LHCN-M2 (cell line): Measurements from ENCODE around the gene REPS1. TPM values are rescaled to one million over a fixed set of nuclear protein-coding genes. Genes with fewer than 3 reads are reported as not detected.
A peak's percentile ranks its signal among the peaks of the same experiment; 100 is the strongest.
"Not testable (repeated sequence)": the region's sequence is repeated elsewhere in the genome, so short reads cannot be mapped to it uniquely, and the experiment has no call there.

ENCODE experiments used
- DNase-seq: peaks from one replicate; pipeline ENCODE4 v3.0.0-alpha.2; 2012; ENCODE audit warnings: low read depth
- total RNA-seq: library from RNA; depleted of rRNA; stranded (reverse); fragments of >200 nt; gene quantifications from 2 replicates; pipeline ENCODE4 v1.2.3, GENCODE V29; 2014

REPS1 gene
- total RNA-seq, 1 experiment from 2014 or later, result 46.1 TPM

DNA sequence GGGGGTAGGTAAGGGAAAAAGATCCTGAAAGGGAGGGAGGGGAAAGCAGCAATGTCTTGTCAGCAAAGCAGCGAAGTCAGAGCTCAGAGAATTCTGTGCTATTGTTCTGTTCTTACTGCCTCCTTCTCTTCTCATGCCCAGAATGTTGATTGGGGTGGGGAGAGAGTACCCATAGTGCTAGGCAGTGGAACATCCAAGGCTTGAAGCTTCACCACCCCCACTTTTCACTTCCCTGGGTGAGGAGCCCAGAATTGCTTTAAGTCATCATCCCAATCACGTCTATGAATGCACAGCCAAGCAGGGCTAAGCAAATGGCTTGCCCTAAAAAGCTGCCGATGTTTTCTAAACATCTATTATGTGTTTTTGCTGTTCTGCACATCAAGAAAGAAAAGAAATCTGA lies 16.5 kb downstream of the REPS1 start:
- DNase-seq, result peak; percentile 60

DNA sequence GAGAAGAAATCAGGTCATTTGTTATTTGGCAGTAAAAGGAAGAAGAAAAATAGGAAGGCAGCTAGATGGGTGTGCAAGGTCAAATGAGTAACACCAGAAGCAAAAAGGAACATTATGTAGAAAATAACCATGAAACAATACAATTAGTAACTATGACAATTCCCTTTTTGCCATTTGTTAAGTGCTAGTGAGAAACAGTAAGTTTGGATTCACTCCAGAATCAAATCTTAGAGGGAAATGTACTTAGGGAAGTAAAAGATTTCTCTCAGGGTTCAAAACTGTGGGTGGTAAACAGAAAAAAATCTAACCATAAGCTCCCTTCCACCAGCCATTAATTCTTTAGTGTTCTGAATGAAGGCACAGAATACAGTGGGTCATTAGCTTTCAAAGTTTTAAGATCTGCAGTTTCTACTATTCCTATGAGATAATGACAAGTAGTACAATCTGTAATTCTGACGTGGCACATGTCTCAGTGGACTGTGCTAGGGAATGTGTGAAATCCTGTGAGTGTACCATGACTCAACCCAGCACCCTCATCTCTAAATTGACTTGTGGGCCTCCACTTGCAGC lies 17.1 kb downstream of the REPS1 start:
- peak; percentile 97 for DNase-seq

DNA sequence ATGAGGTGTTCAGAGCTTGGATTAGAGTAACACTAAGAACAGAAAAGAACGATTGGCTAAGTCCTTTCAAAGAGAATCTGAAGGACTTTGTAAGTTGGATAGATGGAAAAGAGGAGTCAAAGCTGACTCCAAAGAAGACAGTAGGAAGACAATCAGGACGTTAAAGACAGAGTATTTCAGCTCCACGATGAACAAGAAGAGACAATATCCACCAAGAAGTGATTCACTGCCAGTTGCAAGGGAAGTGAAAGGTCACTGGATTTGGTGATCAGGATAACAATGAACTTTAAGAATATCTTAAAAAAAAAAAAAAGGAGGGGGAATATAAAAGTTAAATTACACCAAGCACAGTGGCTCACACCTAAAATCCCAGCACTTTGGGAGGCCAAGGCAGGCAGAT lies 17.9 kb downstream of the REPS1 start:
- DNase-seq, result peak; percentile 35

DNA sequence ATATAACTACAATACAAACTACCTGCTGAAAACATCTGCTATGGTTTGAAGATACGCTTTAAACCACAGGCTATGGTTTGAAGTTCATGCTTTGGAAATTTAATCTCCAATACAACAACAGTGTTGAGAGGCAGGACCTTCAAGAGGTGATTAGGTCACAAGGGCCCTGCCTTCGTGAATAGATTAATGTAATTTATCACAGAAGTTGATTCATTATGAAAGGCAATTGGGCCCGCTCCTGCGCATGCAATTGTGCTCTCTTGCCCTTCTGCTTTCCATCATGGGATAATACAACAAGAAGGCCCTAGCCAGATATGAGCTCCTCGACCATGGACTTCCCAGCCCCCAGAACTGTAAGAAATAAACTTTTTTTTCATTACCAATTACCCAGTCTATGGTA lies 21.2 kb downstream of the REPS1 start:
- no peak for DNase-seq

DNA sequence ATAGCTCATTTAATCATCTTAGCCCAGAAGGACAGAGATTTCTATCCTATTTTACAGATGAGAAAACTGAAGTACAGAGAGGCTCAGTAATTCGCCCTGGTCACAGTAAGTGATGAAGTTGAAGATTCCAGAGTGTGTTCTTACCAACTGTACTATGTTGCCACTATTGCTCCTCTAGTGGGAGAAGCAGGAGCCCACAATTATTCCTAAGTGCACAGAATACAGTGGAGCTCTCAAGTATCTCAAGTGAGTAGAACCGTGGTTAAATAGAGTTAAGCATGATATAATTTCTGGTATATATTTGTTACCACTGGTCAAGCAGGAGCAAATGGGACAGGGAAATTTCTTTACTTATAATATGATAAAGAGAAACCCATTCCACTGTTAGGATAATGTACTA lies 22.1 kb downstream of the REPS1 start:
- DNase-seq, result no peak

DNA sequence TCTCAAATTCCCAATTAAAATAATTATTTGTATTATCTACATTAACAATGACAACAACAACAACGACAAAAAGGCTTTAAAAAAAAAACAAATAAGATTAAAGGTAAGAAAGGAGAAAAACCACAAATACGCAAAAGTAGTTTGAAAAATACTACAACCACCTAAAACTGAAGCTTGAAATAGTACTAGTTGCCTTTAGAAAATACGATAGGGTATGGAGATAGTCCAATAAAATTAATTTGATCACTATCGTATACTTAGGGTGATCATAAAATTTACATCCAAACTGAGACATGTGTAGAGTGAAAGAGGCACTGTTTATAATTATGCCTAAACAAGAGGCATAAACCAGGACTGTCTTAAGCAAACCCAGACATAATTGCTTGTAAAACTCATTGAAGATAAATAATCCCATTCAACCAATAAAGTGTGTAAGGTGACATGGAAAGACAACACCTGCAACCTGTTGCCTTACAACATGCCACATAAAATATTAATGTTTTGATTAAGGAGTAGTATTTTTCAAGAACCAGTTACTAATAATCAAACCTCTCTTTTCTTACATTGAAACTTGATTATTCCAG lies 22.7 kb downstream of the REPS1 start:
- no peak for DNase-seq

DNA sequence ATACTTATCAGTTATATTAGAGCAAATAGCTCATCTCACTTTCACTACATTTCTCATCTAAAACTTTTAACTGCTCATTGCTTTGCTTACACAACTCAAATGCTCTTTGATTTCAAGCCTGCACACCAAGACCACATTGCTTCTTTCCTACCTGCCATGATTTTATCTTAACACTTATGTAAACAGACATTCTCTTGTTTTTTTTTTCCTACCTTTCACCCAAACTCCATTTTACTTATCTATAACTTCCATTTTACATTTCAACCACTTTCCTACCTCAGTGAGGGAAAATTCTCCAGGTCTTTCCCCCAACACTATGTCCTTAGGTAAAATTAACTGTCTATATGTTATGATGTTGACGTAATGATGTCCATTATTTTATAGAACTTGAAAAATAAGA lies 24.0 kb downstream of the REPS1 start:
- no peak for DNase-seq

DNA sequence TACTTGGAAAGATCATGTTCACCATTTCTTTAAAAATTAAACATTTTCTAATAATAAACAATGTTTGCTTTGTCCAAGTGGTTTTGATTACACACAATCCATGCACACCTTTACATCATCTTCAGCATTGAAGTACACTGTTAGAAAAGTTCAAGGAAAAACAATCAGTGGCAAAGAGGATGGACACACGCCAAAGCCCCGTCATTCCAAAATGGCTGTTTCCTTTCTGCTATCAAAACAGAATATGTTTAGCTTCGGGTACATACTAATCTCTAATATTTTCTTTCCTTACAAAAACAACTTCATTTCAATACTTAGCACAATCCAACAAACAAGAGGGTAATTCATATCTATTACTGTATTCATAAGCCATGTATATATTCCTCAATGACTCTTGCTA lies 24.5 kb downstream of the REPS1 start:
- no peak for DNase-seq

DNA sequence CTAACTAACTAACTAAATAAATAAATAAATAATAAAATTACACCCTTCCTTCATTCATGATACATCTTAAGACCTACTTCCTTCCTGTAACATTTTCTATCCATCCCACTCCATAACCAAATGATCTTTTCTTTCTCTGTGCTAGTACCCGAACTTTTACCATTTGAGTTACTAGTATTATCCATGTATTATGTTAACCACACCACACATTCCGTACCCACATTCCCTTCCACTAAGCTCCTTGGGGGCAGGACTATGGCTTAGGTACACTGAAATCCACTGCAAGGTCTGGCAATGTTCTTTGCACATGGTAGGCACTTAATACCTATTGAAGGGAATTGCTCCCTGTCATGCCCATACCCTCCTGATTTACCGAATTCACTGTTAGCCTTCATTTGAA lies 24.9 kb downstream of the REPS1 start:
- no peak for DNase-seq

DNA sequence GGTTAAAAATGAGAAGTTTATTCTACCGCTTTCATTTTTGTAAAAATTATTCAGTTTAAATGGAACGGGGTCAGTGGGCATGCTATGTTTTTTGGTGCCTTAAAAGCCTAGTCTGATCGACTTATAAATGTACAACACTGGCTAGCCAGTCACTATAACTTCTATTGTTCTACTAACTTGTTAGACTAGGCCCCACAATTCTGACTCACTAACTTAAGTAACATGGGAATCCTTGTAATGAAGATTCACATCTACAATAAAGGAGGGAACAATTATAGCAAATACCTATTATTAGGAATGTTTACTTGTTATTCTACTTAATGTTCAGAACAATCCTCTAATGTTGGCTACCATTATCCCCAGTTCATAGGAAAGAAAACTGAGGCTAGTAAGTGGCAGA lies 28.5 kb downstream of the REPS1 start:
- no peak for DNase-seq

DNA sequence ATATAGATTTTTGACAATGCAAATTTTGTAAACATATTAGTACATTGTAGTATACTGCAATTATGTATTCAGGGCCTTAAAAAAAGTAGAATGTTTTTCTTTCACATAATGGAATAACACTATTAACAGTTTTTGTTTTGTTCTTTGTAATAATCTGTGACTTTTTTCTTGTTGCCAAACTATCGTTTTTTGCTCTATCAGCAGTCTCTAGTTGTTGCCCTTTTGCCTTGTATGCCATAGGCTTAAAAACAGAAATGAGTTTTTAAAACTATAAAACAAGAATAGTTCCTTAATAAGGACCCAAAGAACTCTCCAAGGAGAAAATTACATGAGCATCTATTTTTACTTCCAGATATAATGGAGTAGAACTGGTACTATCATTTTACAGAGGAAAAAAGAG lies 29.5 kb downstream of the REPS1 start:
- no peak for DNase-seq

DNA sequence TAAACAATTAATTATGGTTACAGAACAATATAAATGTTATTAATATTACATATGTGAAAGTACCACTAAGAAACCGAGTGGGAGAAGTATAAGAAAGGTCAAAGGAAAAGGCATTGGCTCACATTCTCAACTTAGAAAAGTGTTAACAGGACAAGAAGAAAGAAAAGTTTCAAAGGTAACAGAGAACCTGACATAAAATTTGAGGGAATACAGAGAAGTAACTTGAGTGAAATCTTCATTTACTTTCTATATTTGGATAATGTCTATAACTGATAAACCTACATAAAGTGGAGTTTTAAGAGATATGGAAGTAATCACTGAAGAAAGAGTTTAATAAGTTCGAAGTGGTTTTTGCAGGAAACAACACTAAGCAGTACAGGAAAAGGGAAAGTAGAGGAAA lies 30.1 kb downstream of the REPS1 start:
- no peak for DNase-seq

DNA sequence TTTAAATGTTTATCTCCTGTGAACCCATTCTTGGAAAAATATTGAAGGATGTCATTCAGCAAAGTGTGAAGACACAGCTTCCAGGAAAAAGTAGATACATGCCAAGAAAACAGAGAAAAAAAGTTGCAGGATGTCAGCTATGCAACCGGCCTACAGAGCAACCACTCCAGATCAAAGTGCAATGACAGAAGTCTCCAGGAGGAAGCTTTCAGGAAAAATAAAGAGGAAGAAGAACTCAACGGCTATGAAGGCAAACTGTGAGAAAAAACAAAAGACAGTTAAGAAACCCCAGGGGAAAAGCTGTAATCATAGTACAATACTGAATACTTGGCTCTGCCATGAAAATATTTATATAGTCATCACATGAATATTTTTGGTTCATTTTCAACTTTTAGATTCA lies 30.6 kb downstream of the REPS1 start:
- peak; percentile 50 for DNase-seq

DNA sequence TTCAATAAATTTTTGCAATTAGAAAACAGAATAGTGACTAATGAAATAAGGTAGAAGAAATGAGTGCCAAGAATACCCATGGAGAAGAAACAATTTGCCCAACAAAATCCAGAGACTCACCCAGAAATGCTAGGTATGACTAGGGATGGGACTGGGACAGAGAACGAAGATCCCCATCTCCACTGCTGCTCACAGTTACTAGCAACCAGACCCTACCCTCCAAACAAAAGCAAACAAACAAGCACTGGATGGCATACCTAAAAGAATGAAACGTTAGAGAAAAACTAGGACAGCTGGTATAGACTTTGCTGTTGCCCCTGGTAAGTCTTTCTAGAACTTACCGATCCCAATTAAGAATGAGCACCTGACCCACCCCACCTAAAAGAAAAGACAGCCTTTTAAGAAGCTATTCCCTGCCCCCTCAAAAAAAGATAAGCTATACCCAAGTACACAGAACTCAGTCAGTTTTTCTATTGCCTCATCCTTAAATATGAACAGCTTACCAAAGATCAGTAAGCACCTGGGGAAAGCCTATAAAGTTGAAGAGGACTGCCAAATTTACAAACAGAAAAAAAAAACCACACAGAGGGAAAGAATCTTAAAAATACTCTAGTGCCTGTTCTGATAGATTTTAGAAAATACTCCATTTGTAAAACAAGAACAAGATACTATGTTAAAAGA lies 31.7 kb downstream of the REPS1 start:
- no peak for DNase-seq

DNA sequence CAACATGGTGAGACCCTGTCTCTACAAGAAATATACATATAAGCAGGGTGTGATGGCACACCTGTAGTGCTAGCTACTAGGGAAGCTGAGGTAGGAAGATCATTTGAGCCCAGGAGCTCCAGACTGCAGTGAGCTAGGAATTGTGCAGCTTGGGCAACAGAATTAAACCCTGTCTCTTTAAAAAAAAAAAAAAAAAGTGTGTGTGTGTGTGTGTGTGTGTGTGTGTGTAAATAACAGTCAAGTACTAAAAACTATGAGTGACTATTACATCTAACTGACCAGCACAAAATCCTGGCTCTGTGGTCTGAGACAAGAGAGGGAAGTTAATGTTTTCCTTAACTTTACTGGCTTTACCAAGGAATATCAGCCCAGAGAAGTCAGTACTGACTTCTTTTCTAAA lies 32.8 kb downstream of the REPS1 start:
- no peak for DNase-seq

DNA sequence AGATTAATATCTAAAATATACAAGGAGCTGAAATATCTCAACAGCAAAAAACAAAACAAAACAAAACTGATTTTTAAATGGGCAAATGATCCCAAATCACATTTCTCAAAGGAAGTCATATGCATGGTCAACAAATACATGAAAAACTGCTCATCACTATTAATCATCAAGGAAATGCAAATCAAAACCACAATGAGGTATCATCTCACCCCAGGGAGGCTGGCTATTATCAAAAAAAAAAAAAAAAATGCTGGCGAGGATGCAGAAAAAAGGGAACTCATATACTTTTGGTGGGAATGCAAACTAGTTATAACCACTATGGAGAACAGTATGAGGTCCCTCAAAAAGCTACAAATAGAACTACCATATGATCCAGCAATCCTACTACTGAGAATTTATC lies 34.6 kb downstream of the REPS1 start:
- peak; percentile 85 for DNase-seq

DNA sequence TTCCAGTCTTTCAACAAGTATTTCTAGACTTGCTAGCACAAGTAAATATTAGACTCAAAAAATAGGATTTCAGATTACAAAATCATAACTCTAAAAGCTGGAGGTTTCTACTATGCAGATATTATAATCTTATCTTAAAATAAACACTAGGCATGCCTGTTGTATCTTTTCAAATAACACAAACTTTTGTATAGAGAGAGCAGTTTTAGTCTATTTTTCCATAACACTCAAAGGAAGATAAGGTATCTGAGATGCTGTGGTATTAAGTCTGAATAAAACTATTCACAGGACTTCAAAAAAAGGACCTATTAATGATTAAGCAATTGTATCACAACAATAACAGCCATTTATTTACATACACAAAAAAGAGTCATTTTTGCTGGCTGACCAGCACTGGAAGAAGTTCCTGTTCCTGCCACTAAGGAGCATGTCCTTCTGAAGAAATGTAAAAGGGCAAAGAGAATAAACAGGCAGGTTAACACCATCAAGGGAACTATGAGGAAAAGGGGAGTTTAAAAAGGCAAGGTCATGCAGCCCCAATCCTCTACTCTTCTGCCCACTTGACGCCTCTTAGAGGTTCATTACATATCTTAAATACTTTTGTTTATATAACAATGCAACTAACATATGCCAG lies 39.4 kb downstream of the REPS1 start:
- DNase-seq, result no peak

DNA sequence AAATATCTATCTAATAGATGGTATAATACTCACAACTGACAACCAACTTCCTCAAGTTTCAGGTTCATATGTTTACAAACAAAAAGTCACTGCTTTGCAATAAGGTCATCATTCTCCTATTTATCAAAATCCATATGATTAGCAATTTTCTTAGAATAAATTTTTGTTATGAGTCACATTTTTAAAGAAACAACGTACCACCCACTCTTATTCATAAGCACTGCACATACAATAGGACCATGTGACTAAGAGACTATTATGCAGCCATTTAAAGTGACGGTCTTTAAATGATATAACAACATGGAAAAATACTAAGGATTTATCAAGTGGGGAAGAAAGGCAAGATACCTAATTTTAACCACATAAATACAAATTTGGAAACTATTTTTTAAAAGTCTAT lies 40.0 kb downstream of the REPS1 start:
- DNase-seq, result no peak

DNA sequence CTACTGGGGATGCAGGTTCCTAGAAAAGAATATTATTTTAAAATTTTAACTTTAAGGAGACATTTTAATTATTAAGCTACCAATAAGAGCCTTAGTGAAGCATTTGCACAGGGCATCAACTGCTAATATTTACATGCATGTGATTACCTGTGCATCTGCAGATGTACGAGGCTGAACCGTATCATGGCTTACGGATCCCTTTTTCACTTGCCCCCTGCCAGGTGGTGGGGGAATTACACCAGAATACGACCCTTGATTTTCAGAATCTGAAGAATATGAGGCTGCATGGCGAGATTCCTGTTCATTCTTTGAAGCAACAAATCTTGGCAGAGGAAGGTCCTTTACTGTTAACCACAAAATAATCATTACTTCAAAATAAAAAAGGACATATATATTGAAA lies 42.7 kb downstream of the REPS1 start:
- no peak for DNase-seq

DNA sequence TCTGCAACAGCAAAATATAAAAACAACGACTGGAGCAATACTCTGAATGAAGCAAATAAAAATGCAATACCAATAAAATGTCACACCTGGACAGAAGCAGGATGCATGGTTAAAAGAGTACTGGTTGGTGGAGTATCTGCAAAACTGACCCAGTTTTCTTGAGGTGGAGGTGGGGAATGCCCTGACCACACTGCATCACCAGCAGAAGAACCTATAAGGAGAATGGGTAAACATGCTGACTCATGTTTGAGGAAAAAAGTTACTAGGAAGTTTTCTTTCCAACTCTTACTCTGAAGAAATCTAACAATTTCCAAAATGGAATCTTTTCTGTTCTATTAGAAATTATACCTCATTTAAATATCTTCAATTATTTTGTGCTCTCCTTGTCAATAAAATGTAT lies 43.6 kb downstream of the REPS1 start:
- DNase-seq, result peak; percentile 49

DNA sequence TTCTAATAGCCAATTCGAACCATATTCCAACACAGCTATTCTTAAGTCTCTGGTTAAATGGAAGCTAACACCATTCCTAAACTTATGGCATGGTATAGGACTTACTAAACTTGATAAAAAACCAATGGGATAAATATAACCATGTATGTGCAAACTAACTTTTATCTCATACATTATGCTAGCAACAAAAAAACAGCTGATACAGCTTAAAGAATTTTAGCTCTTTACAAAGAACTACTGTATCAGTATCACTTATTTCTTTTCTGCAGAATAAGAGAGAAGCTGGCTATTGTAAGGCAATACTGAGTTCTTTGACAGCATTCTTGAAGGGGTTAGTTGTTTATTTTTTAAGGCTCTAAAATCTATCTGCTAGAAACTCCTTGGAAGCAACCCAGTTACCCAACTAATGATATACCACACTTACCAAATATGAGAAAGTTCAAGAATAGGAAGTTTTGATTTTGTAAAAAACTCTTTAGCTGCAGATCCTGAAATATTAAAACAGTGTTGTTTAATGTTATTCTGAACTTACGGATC lies 44.9 kb downstream of the REPS1 start:
- DNase-seq, result no peak

DNA sequence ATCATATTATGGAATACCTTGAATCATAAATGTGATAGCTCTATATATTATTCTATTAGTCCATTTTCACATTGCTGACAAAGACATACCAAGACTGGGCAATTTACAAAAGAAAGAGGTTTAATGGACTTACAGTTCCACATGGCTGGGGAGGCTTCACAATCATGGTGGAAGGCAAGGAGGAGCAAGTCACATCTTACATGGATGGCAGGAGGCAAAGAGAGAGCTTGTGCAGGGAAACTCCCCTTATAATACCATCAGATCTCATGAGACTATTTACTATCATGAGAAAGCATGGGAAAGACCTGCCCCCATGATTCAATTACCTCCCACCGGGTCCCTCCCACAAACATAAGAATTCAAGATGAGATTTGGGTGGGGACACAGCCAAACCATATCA lies 51.2 kb downstream of the REPS1 start:
- DNase-seq, result not testable (repeated sequence)

DNA sequence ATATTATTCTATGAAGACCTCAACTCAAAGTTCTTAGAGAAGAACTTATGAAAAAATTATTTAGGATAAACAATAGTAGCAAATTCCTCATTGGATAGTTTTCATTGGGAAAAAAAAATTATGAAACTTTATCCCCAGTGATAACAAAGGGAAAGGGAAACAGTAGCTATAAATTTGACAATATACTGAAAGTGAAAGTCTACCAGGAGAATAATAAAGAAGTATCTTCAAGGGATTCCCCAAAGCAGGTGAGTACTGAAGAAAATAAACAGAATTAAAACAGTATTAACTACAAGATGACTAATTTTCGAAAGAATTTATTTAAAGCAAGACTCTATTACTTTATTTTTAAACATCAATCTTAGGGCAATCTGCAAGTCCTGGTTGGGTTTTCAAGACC lies 56.4 kb downstream of the REPS1 start:
- DNase-seq, result no peak
